ENCODE results near the gene MYO9B.

MYO9B gene

DNA sequence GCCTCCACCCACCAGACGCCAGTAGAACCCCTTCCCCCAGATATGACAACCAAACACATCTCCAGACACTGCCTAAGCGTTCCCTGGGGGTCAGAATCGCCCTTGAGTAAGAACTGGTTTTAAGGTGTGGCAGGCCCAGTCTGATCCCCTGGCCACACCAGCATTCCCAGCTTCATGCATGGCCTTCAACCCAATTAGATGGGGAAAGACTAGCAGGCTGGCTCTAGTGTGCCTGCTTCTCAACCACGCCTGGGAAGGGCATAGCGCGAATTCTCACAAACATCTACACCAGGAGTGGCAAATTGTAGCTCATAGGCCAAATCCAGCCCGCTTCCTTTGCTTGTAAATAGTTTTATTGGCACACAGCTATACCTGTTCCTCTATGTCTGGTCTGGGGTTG lies 13.9 kb upstream of the MYO9B start:
- DNase-seq (ENCODE audit: low read depth, low spot score) = no peak

DNA sequence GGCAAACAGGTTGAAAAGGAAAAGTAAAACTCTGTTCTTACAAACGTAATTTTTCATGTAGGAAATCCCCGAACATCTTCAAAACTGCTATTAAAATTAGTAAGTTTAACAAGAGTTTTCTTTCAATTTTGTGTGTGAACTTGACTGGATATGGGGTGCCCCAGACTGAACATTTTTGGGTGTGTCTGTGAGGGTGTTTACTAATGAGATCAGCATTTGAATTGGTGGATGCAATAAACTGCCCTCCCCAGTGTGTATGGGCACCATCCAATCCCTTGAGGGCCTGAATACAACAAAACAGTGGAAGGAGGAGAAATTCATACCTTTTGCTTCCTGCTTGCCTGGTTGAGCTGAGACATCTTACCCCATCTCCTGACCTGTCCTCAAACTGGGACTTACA lies 12.1 kb upstream of the MYO9B start:
- DNase-seq (ENCODE audit: low read depth, low spot score) = no peak

DNA sequence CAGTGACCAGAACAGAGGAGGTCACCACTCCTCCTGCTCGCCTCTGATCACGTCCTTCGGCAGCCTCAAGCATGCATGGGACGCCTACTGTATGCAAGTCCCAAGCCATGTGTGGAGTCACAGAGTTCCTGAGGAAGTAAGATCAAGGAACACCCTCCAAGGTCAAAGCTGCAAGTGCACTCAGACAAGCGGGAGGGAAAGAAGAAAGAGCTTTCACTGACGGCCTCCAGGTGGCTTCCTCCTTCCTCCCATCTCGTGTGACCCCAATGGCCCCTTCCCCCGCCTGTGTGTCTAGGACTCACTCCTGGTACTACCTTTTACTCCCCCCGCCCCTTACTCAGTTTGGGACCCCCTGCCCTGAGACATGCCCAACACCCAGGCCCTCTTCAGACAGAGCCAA lies 6.4 kb upstream of the MYO9B start:
- DNase-seq (ENCODE audit: low read depth, low spot score) = no peak

DNA sequence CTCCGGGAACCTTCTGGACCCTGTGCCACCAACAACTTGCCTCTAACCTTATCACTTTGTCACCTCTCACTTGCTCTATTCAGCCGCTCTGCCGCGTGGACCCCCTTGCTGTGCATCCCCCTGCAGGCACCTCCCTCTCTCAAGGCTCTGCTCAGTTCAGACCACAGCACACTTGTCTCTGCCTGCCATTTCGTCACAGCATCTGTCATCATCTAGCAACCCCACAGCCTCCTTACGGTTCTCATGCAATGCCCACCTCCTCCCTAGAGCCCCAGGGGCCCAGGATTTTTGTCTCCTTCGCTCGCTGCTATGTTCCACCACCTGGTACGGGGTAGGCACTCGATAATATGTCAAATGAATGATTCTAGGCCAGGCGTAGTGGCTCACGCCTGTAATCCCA lies 5.2 kb upstream of the MYO9B start:
- DNase-seq (ENCODE audit: low read depth, low spot score) = no peak

DNA sequence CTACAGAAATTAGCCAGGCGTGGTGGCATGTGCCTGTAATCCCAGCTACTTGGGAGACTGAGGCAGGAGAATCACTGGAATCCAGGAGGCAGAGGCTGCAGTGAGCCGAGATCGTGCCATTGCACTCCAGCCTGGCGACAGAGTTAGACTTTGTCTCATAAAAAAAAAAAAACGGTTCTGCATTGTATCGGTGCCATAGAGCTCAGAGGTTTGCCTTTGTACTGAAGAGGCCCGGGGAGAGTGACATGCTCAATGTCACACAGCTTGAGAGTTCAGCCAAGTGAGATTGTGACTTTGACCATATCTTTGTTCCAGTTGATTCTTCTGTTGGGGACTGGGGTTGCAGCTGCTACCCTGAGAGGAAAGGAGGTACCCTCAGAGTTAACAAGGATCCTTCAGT lies 4.7 kb upstream of the MYO9B start:
- no peak for DNase-seq (ENCODE audit: low read depth, low spot score)

DNA sequence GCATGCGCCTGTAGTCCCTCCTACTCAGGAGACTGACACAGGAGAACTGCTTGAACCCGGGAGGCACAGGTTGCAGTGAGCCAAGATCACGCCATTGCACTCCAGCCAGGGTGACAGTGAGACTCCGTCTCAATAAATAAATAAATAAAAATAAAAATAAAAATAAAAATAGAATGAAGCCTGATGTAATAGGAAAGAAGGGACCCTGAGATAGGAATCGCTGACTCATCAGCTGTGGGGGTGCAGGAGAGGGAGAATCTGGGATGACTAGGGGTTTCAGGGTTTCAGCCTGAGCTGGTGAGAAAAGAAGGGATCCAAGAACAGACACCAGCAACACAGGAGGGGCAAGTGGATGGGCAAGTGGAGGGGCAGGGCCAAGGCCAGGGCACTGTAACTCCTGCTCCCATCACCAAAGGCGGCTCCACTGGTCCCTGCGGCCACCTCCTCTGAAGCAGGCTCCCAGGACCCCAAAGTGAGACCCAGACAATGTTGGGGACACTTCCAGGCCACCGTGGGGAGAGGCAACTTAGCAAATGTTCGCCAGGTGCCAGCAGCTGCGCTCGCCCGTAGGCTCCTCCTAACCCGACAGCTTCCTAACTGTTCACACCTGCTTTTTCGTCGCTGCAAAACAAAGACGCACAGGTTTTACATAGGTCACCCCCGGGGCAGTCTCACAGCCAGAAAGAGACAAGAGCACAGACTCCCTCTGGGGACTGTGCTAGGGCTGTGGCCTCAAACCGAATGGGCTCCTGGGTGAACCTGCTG lies 1.5 kb upstream of the MYO9B start:
- DNase-seq (ENCODE audit: low read depth, low spot score) = no peak

DNA sequence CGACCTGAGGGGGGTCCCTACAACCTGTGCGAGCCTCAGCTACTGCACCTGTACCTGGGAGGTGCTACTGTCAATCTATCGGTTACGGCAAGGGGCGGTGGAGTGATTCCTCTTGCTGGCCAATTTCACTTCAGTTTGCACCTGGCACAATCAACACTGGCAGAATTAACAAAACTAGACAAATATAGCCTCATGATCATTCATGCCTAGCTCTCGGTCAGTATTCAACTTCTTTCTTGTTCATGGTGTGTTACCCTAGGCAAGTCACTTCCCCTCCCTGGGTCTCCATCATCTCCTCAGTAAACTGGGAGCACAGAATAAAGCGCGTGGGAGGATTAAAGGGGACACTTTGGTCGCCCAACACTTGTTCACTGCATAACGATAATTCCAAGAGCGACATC lies 943 bp upstream of the MYO9B start:
- no peak for DNase-seq (ENCODE audit: low read depth, low spot score)

DNA sequence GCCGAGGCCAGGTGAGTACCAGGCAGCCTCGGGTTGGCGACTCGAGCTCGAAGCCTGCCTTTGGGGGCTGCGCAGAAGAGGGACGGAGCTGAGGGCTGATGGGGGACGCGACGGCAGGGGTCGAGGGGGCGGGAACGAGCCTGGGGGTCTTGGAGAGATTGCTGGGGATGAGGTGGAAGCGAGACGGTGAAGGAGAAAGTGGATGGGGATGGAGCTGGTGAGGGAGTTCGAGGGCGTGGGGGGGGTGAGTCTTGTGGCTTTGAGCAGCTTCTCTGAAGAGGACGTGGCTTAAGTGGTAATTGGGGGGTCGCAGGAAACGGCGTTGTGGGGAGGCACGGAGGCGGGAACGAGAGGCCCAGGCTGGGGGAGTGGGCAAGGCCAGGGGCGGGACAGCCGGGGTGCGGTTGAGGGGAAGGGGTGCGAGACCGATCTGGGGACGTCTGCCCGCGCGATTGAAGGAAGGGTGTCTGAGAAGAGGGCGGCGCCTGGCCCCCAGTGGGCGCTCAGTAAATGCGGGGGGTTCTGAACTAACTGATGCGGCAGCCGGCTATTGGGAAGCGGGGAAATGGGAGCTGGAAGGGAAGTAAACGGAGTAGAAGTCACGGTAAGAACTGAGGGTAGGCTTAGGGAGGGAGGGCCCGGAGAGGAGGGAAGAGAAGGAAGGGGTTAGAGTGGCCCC lies 426 bp downstream of the MYO9B start:
- DNase-seq (ENCODE audit: low read depth, low spot score) = no peak

DNA sequence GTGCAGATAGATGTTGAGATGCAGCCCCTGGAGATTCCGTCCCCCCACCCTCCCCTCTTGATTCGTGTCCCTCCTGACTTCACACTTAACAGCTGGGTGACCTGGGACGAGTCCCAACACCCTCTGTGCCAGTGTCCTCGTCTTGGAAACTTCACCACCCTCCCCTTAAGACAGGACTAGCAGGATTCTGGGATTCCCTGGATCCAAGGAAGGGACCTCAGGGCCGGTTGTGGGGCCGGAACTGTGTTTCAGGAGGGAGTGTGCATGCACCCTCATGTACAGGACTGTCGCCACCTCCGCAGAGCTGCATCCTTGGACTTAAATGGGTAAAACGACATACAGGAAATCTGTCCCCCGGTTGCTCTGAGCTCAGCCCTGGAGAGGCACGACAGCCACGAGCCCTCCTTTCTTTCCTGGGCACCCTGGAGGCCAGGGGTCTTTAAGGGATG lies 990 bp downstream of the MYO9B start:
- DNase-seq (ENCODE audit: low read depth, low spot score) = no peak

DNA sequence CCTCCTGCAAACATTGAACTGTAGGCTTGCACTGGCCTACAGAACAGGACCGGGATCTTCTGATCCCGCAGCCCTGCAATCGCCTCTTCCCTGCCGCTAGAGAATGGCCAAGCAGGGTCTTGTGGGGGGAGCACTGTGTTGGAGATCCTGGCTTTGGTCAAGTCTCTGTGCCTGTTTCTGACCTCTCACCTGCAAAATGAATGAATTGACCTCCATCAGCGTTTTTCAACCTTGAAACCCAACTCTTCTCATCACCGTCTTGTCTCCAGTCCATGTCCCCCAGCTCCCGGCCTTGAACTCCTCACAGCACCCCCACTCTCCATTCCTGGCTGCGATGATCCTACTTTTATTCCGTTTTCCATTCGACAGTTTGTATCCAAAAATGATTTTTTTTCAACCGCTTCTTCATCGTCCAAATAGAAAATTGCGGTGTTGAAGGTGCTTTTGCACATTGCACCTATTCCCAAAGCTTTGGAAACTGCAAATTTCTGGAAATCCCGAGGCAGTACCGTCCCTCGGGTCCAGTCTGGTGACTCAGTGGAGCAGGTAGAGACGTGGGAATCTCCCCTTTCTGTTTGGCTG lies 2.0 kb downstream of the MYO9B start:
- no peak for DNase-seq (ENCODE audit: low read depth, low spot score)

DNA sequence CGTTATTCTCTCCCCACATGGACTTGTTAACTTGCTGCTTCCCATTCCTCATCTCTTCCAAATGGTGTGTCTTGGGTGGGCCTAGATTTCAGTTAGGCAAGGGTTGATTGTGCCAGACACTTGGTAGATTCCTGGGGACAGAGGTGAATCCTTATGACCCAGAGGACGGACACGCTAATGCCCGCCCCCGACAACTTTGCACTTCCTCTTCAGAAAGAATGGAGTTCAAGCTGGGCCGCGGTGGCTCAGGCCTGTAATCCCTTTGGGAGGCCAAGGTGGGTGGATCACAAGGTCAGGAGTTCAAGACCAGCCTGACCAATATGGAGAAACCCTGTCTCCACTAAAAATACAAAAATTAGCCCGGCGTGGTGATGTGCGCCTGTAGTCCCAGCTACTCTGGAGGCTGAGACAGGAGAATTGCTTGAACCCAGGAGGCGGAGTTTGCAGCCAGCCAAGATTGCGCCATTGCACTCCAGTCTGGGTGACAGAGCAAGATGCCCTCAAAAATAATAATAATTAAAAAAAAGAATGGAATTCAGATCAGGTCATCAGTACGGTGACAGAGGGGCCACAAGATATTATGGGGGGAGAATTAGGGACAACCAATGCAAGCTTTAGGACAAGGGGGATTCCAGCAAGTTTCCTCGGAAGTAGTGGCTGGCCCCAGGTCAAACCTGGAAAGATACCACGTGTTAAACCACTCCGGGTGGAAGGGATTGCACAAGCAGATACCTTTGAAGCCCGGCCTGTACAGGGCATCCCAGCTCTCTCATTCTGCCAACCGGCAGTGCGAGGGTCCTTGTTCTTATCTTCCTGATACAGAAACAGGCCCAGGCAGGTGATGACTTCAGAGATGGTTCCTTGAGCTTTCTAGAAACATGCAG lies 2.7 kb downstream of the MYO9B start:
- DNase-seq (ENCODE audit: low read depth, low spot score) = no peak

DNA sequence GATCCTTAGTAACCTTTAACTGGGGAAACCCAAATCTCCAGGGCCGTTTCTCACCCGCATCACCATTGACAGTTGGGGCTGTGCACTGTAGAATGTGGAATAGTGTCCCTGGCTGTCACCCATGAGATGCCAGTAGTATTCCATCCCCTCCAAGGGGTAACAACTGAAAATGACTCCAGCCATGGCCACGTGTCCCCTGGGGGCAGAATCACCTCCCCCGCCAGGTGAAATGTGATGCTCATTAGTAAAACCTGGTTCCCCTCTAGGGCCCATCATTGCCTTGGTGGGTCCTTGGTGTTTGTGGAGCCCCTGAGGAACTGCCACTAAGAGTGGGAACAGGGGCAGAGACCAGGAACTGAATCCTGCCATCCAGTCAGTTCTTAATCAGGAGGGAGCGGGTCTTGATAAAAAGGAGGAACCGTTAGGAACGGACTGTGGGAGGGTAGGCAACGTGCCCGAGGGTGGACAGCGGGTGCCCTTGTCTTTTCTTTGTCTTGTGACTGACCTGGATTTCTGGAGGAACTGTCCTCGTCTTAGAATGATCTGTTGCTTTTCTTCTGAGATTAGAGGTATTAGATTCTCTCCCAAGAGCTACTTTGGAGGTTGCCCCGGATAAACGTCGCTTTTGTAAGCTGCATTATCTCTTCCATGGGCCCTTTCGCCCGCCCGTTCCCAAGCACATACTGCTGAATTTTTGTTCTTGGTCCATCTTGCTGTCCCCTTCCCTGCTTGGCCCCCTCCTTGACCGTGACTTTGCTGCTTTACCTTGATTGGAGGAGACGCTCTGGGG lies 3.5 kb downstream of the MYO9B start:
- no peak for DNase-seq (ENCODE audit: low read depth, low spot score)

DNA sequence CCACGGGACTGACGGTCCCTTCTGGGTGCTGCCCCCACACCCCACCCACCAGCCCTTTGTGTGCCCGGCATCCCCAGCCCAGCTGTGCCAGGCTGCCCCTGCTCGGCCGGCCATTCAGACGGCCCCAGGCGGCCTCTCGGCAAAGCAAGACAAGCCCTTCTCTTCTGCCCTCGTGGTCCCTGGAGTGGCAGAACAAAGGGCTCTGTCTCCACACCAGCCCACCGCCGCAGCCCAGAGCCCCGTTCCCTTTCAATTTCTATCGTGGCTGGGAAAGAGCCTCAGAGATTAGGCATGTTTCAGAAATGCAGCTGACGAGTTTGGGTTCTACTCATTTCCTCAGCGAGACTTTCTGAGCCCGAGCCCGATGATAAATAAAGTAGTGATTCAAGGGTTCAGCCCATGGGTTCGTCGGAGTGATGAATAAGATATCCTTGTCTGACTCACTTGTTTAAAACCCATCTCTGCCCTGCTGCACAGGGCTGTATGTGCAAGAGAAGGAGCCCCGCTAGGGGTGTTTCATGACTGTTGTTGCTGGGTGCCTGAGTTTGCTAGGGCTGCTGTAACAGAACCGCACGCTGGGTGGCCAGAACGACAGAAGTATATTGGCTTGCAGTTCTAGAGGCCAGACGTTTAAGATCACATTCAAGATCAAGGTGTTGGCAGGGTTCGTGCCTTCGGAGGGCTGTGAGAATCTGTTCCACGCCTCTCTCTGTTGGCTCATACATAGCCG lies 4.3 kb downstream of the MYO9B start:
- no peak for DNase-seq (ENCODE audit: low read depth, low spot score)

DNA sequence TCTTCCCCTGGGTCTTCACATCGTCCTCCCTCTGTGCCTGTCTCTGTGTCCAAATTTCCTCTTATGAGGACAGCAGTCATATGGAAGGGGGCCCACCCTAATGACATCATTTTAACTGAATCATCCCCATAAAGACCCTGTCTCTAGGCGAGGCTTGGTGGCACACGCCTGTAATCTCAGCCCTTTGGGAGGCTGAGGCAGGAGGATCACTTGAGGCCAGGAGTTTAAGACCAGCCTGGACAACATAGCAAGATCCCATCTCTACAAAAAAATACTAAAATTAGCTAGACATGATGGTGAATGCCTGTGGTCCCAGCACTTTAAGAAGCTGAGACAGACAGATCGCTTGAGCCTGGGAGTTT lies 4.8 kb downstream of the MYO9B start:
- DNase-seq (ENCODE audit: low read depth, low spot score) = no peak

DNA sequence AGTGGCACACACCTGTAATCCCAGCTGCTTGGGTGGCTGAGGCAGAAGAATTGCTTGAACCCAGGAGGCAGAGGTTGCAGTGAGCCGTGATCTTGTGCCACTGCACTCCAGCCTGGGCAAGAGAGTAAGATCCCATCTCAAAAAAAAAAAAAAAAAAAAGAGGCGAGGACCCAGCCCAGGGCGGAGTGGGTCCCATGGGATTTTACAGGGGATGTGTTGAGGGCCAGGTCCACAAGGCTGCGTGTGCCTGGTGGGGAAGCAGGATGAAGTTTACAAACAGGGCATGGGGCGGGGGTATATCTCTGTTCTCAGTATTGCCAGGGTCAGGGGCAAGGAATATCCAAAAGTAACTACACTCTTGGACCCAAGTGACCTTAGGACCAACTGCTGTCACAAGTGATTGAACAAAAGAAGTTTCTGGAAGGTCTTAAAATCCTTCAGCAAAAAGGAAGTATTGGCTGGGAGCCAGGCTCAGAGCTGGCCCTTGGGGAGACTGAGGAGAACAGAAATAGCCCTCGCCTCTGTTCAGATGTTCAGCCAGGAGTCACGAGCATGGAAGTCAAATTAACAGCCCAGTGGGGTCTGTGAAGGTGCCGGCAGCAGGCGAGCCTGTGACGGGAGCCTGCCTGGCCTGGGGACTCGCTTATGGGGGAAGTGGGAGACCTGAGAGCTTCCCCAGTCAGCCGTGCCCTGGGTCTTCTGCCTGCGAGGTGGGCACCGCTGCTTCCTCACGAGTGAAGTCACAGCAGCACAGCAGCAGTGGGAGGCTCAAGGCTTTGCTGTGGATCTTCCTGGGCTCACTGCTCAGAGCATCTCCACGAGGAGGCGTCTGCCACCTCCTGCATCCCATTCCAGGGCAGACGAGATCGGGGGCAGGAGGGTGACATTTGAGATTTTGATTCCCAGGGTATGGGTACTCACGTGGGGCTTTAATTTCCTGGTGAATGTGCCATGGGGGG lies 6.4 kb downstream of the MYO9B start:
- no peak for DNase-seq (ENCODE audit: low read depth, low spot score)

DNA sequence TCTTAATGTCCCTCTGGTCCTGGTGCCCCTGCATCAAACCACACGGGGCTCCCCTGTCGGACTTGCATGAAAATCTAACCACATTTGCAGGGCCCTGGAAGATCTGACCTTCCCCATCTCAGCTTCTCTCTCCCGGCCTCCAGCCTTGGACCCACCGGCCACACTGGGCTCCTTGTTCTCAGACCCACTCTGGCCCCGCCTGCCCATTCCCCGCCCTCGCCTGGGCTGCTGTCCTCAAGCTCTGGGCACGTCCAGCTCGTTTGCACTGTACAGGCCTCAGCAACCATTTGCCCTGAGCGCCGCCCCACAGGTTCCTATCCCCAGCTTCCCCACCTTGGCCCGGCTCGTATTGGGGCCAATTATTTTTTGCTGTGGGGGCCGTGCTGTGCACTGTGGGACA lies 10.5 kb downstream of the MYO9B start:
- DNase-seq (ENCODE audit: low read depth, low spot score) = no peak

DNA sequence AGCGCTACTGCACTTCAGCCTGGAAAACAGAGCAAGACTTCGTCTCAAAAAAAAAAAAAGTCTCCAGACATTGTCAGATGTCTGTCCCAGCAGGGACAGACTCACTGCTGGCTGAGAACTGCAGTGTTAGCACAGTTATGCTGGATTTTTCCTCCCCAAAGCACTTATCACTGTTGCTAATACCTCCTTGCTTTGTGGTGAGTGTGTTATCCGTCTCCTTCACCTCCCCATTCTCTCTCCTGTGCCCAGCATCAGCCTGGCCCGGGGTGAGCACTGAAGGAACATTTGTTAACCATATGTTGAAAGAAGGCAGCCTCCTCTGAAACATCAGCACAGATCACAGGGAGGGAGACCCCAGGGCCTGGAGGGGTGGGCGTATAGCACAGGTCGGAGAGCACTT lies 11.3 kb downstream of the MYO9B start:
- no peak for DNase-seq (ENCODE audit: low read depth, low spot score)

DNA sequence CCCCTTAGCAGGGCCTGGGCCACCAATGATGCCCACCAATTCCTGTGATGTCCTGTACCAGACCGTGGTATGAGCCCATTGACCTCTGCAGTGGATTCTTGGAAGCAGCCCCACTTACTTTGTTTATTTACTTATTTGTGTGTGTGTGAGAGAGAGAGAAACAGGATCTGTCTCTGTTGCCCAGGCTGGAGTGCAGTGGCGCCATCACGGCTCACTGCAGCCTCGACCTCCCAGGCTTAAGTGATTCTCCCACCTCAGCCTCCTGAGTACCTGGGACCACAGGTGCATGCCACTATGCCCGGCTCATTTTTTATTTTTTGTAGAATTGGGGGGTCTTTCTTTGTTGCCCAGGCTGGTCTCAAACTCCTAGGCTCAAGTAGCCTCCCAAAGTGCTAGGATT lies 13.0 kb downstream of the MYO9B start:
- DNase-seq (ENCODE audit: low read depth, low spot score) = no peak

DNA sequence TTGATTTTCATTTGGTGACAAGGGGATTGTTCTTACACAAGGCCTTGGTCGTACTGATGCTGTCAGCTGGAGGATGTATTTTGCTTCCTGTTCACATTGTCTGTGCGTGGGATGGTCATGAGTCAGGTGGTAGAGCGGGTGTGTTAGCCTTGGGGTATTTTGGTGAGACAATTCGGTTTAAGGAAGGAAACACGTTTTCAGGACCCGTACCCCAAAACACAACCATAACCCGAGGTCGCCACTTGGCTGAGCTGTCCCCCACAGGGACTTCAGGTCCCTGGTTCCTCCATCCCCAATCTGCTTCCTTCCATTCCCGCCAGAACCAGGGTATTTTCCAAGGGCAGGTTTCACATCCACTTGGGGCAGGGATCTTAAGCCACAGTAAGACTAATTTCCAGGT lies 15.0 kb downstream of the MYO9B start:
- DNase-seq (ENCODE audit: low read depth, low spot score) = no peak

Data from iPS DF 19.7 (cell line).